OCI-LY1 (cell line): ENCODE measurements around the gene SMOC2.

Experiments
- H2AFZ ChIP-seq: fragments of 200-600 bp; sonication (generic), shearing (Covaris generic); 2 replicates; pipeline ENCODE4 v1.6.0; 2014; ENCODE audit warnings: antibody characterized with exemption, mild to moderate bottlenecking, low read length
- H3F3A ChIP-seq: fragments of 200-600 bp; sonication (generic), shearing (Covaris generic); 2 replicates; pipeline ENCODE4 v1.6.0; 2014; ENCODE audit warnings: mild to moderate bottlenecking, antibody characterized with exemption, low read length, moderate library complexity; ENCODE audit not compliant: insufficient read depth
- H3K27ac ChIP-seq: fragments of 200-600 bp; sonication (generic); 2 replicates; pipeline ENCODE4 v1.5.1; 2014; ENCODE audit warnings: low read length, mixed run types, mild to moderate bottlenecking, low read depth; ENCODE audit not compliant: poor library complexity, severe bottlenecking
- H3K27me3 ChIP-seq: fragments of 200-600 bp; sonication (generic); 2 replicates; pipeline ENCODE4 v1.6.0; 2014; ENCODE audit warnings: antibody characterized with exemption, mild to moderate bottlenecking, low read length, moderate library complexity; ENCODE audit not compliant: insufficient read depth
- H3K36me3 ChIP-seq: fragments of 200-600 bp; sonication (generic); 2 replicates; pipeline ENCODE4 v1.6.1; 2014; ENCODE audit warnings: mild to moderate bottlenecking, antibody characterized with exemption, low read length, moderate library complexity, mixed read lengths; ENCODE audit not compliant: insufficient read depth
- H3K4me1 ChIP-seq: fragments of 200-600 bp; sonication (generic); 2 replicates; pipeline ENCODE4 v1.5.1; 2014; ENCODE audit warnings: mild to moderate bottlenecking, low read length, moderate library complexity; ENCODE audit not compliant: insufficient read depth, severe bottlenecking
- H3K4me2 ChIP-seq: fragments of 200-600 bp; sonication (generic), shearing (Covaris generic); 2 replicates; pipeline ENCODE4 v1.6.1; 2014; ENCODE audit warnings: low read length
- H3K4me3 ChIP-seq: fragments of 200-600 bp; sonication (generic); 2 replicates; pipeline ENCODE4 v1.5.1; 2014; ENCODE audit warnings: low read length, low read depth, mild to moderate bottlenecking, mixed read lengths; ENCODE audit not compliant: poor library complexity, severe bottlenecking
- H3K79me2 ChIP-seq: fragments of 200-600 bp; shearing (Covaris generic); 2 replicates; pipeline ENCODE4 v1.6.1; 2016; ENCODE audit warnings: mixed run types, low read length, mixed read lengths; ENCODE audit not compliant: insufficient read depth
- H3K9ac ChIP-seq: fragments of 200-600 bp; sonication (generic), shearing (Covaris generic); 2 replicates; pipeline ENCODE4 v1.6.1; 2014; ENCODE audit warnings: mild to moderate bottlenecking, low read length, mixed read lengths
- H3K9me2 ChIP-seq: fragments of 200-600 bp; sonication (generic), shearing (Covaris generic); 2 replicates; pipeline ENCODE4 v1.6.1; 2014; ENCODE audit warnings: low read depth, mild to moderate bottlenecking, low read length, mixed read lengths
- H3K9me3 ChIP-seq: fragments of 200-600 bp; shearing (Covaris generic); 2 replicates; pipeline ENCODE4 v1.6.1; 2014; ENCODE audit warnings: low read length, mixed read lengths
- H4K20me1 ChIP-seq: fragments of 200-600 bp; sonication (generic), shearing (Covaris generic); 2 replicates; pipeline ENCODE4 v1.6.0; 2016; ENCODE audit warnings: mild to moderate bottlenecking, low read length; ENCODE audit not compliant: insufficient read depth
- CTCF ChIP-seq: fragments of 200-600 bp; sonication (generic), shearing (Covaris generic); IDR thresholded peaks from 2 replicates; pipeline ENCODE4 v1.5.1; 2017; ENCODE audit warnings: mild to moderate bottlenecking, antibody characterized with exemption, low read length, moderate library complexity, mixed read lengths
- EZH2 ChIP-seq: fragments of 200-600 bp; sonication (generic), shearing (Covaris generic); IDR thresholded peaks from 2 replicates; pipeline ENCODE4 v1.8.0; 2017; ENCODE audit warnings: borderline replicate concordance, mixed run types, mild to moderate bottlenecking, antibody characterized with exemption, low read length, moderate library complexity, mixed read lengths

The SMOC2 gene

GRCh38 chr6:168496997-168497331 lies 56.0 kb downstream of the SMOC2 start:
- Histone ChIP-seq H3K4me3 (no peak overlapping the region), H2AFZ (no peak overlapping the region), H3F3A (no peaks in the 10 kb centered on the region), H3K9me2 (no peaks in the 10 kb centered on the region), H3K27ac (no peak overlapping the region), H3K9me3 (no peaks in the 10 kb centered on the region), H4K20me1 (no peaks in the 10 kb centered on the region), H3K27me3 (no peaks in the 10 kb centered on the region), H3K4me1 (no peaks in the 10 kb centered on the region), H3K4me2 (no peak overlapping the region), H3K9ac (no peak overlapping the region), H3K79me2 (no peaks in the 10 kb centered on the region), H3K36me3 (no peaks in the 10 kb centered on the region)
- TF ChIP-seq CTCF (no peak), EZH2 (no peak)

GRCh38 chr6:168497381-168497780 lies 56.4 kb downstream of the SMOC2 start:
- Histone ChIP-seq H3K9me2 (no peaks in the 10 kb centered on the region), H3K4me3 (no peak overlapping the region), H3K4me2 (no peak overlapping the region), H4K20me1 (no peaks in the 10 kb centered on the region), H3F3A (no peaks in the 10 kb centered on the region), H3K36me3 (no peaks in the 10 kb centered on the region), H3K4me1 (no peaks in the 10 kb centered on the region), H3K9ac (no peak overlapping the region), H2AFZ (no peak overlapping the region), H3K79me2 (no peaks in the 10 kb centered on the region), H3K9me3 (no peaks in the 10 kb centered on the region), H3K27ac (no peak overlapping the region), H3K27me3 (no peaks in the 10 kb centered on the region)
- no peak for TF ChIP-seq EZH2
- TF ChIP-seq CTCF = no peak

- Histone ChIP-seq H3K27me3 (no peaks in the 10 kb centered on the region), H3K79me2 (no peaks in the 10 kb centered on the region), H3K4me3 (no peak overlapping the region), H3K9me2 (no peaks in the 10 kb centered on the region), H2AFZ (no peak overlapping the region), H3K36me3 (no peaks in the 10 kb centered on the region), H3F3A (no peaks in the 10 kb centered on the region), H3K27ac (no peak overlapping the region), H3K4me2 (no peak overlapping the region), H3K9ac (no peak overlapping the region), H4K20me1 (no peaks in the 10 kb centered on the region), H3K9me3 (no peaks in the 10 kb centered on the region), H3K4me1 (no peaks in the 10 kb centered on the region)
- TF ChIP-seq CTCF (no peak), EZH2 (no peak)
These were observed 57.3 kb downstream of the SMOC2 start for GRCh38 chr6:168498161-168498843.
